Gastrocnemius medialis (tissue), 4 donors: ENCODE results near the gene IRF2BP2.

Experiments
- POLR2A ChIP-seq, 2 donors: fragments of 450-650 bp; IDR thresholded peaks; one replicate each; pipeline ENCODE4 v1.6.1; 2017; ENCODE audit warnings: antibody characterized with exemption in 2 of 2, mild to moderate bottlenecking in 2 of 2, moderate library complexity in 2 of 2
- TF ChIP-seq, protein P1 (sequence below), 5 experiments: fragments of 450-650 bp in 3 of 5; fragments of 200-600 bp in 2 of 5; sonication (generic) in 2 of 5; IDR thresholded peaks in 4 of 5; conservative IDR thresholded peaks in 1 of 5; 1 replicate in 4 of 5; 2 replicates in 1 of 5; pipeline ENCODE4 v1.5.1; 2016 to 2019; ENCODE audit warnings: antibody characterized with exemption in 5 of 5, mild to moderate bottlenecking in 3 of 5, moderate library complexity in 3 of 5

DNA sequence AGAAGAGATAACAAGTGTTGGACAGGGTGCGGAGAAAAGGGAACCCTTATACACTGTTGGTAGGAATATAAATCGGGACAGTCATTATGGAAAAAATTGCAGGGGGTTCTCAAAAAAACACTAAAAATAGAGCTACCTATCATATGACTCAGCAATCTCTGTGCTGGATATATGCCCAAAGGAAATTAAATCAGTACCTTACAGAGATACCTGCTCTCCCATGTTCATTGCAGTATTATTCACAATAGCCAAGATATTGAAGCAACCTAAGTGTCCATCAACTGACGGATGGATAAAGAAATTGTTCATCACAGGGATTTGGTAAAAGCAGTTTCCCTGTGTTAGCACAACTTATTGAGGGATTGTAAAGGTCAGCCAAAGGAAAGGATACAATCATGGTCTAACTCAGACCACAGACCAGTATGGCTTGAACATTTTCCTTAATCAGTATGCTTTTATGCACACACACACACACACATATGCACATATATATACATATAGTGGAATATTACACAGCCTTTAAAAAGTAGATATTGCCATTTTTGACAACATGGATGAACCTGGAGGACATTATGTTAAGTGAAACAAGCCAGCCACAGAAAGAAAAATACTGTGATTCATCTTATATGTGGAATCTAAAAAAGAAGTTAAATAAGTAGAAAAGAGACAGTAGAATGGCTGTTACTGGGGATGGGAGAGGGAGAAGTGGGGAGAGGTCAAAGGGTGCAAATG lies 44.2 kb upstream of the IRF2BP2 start:
- no peak for TF ChIP-seq POLR2A (IDR thresholded peaks at IDR 0.05)
- TF ChIP-seq, protein P1, sequence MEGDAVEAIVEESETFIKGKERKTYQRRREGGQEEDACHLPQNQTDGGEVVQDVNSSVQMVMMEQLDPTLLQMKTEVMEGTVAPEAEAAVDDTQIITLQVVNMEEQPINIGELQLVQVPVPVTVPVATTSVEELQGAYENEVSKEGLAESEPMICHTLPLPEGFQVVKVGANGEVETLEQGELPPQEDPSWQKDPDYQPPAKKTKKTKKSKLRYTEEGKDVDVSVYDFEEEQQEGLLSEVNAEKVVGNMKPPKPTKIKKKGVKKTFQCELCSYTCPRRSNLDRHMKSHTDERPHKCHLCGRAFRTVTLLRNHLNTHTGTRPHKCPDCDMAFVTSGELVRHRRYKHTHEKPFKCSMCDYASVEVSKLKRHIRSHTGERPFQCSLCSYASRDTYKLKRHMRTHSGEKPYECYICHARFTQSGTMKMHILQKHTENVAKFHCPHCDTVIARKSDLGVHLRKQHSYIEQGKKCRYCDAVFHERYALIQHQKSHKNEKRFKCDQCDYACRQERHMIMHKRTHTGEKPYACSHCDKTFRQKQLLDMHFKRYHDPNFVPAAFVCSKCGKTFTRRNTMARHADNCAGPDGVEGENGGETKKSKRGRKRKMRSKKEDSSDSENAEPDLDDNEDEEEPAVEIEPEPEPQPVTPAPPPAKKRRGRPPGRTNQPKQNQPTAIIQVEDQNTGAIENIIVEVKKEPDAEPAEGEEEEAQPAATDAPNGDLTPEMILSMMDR (IDR thresholded peaks at IDR 0.05 in 4 of 5, conservative IDR thresholded peaks at IDR 0.05 in 1 of 5), result no peak
